Activated CD8-positive, alpha-beta memory T cell treated with anti-CD3 and anti-CD28 coated beads for 1 hour (primary cell): ENCODE measurements around the gene SMARCAL1.

Source experiments
- DNase-seq, 2 donors: peaks; one replicate each; pipeline ENCODE4 v3.0.0-alpha.2; 2020; ENCODE audit warnings: low read depth in 1 of 2; ENCODE audit errors: extremely low read depth in 1 of 2

Gene SMARCAL1

DNA sequence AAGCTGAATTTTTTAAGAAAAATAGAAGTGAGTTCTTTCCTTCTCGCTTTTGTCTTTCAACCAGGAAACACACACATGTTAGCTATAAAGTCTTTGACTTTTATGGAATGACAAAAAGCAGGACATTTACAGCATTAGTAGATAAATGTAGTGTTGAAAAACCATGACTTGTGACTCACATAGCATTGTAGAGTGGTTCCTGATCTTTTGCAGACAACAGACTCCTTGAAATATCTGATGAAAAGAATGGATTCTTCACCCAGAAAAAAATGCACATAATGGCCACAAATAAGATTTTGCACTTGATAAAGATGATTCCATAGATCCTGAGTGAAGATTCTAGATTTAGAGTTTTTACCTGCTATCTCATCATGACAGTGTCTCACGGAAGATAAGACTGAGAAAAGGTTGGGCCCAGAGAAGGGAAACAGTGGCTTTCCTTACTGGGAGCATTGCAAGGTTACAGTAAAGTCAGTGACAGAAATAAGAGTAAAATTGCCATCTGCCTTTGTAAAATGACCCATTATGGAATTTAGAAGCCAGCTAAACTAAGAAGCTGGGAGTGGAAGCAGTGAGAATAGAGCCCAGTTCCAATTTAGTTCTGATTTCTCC lies 14.0 kb downstream of the SMARCAL1 start:
- no peak for DNase-seq

DNA sequence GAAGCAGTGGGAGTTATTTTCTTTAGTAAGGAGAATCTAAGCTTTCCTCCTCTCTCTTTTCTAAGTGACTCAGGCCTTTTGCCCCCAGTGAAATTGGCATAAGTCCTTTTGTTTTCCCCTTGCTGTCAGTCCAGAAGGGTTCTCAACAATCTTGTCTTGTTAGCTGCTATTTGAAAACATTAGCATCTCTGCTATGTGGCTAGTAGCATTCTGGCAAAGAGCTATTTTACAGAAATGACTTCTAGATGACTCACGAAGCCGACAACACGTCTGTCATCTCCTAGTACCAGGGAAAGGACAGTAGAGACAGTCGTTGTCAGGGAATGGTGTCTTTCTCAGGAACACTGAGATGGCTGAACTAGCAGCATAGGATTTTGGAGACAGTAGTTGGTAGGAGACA lies 14.7 kb downstream of the SMARCAL1 start:
- no peak for DNase-seq

DNA sequence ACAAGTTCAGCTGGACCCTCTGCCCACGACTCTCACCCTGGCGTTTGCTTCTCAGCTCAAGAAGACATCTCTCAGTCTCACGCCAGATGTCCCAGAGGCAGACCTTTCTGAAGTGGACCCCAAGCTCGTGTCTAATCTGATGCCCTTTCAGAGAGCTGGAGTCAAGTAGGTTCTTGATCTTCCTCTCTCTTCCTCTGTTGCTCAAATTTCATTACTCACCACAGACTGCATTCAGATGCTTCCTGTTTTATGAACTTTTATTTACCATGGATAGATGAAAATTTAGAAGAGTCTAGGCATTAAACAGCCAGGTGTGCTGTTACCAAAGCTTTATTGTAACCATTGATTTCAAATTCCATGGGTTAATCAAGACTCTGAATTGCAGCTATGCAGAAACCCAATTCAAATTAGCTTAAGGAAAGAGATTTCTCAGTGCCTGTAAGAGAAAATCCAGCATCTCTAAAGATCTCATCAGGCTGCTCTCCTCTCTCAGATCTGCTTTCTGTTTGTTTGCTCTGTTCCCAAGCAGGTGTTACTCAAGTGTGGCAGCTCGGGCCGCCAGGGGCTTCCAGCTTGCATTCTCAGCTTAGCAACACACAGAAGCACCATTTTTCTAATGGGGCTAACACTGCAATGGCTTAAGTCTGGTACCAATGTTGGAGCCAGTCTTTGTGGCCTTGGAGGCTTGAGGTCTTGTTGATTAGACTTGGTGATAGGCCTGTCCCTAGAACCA lies 16.5 kb downstream of the SMARCAL1 start:
- DNase-seq: no peak

DNA sequence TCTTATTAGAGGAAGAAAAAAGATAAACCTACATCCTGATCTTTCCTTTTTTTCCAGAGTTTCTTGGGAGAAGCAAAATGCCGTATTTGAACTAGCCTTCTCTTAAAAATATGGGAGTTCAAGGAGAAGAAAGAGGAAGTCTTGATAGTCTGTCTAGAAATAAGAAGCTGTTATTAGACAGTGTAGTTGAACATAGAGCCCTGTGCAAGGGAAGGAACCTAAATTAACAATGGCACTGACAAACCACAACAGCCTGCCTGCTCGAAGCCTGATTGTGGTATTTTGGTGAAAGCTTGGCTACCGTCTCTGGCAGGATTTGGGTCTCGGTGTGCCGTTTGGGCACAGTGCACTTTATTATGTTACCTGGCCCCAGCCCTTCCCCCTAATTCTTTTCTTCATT lies 17.1 kb downstream of the SMARCAL1 start:
- DNase-seq: no peak

DNA sequence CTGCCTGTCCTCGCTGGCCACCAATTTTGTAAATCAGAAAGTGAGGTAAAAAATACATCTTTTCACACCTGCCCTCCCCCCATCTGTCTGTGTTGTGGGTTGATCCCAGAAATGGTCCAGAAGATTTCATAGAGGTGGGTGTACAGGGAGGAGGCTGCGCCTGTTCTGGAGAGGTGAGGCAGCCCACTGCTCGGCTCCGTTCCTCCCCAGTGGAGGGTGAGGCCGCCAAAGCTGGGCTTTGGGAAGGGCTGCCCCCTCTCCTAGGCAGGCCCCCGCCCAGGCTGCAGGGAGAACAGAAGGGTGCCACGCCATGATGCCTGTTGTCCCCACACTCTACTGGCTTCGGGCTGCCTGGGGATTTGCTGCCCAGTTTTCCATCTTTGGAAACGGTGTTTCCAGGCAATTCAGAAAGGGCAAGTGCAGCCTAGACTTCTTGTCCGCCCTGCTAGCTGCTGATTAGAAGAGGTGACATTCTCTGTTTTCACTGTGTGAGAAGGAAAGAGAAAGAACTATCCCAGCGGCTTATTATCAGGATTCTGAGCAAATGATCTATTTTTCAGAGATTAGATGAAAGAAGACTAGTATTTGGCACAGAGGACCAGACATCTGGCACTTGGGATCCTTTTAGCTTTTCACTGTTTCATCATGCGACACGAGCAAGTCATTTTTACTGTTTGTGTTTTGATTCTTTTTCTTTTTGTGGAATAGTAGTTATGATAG lies 18.7 kb downstream of the SMARCAL1 start:
- no peak for DNase-seq

DNA sequence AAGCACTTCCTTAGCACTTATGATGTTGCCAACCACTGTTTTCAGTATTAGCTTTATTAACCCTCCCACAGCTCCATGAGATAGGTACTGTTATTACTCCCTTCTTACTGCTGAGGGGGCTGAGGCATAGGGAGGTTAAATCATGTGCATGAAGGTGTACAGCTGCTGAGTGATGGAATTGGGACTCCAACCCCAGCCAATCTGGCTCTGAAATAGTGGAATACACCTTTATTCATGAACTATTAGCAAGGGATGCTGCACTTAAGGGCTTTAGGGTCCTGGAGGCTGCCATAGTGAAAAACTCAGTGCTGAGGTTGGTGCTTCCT lies 19.2 kb downstream of the SMARCAL1 start:
- no peak for DNase-seq

DNA sequence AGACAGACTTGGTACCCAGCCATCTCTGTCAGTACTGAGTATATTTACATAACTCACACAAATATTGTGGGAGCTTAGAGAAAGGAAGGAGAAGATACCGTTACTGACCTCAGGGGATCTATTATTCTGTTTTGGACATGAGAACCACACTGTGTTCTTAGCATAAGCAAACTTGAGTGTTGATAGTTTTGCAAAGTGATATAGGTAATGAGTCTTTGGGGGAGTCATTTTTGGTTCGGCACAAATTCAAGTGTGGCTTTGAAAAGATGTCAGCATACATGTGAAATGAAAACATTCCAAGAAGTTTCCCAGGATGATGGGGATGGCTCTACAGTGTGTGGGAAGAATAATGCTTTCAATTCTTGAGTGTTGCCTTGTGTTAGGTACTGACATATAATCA lies 24.1 kb downstream of the SMARCAL1 start:
- no peak for DNase-seq

DNA sequence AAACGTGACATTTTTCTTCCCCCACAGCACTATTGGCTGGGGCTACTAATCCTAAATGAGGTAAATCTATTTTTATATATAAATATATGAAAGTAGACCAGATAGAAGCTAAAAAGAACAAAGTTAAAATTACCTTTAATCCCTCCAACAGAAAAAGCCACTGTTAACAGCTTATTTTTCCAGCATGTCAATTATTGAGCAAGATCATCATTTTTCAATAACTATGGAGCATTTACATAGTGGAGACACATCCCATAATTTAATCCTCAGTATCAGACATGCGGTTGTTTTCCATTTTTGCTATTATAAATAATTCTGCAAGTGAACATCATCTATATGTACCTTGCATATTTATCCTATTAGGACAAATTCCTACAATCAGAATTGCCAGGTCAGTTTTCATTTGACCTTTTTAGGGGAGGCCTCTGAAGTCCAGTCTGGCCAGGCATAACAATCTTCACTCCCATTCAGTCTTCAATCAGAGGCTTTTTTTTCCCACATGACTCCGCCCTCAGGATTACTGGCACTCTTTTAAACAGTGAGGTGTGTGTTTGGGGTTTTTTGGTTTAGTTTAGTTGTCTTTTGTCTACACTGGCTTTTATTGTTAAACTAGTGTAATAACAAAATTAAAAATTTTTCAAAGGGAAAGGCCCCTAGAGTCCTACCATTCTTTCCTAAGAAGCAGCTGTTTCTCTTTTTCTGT lies 29.2 kb downstream of the SMARCAL1 start:
- DNase-seq: no peak

DNA sequence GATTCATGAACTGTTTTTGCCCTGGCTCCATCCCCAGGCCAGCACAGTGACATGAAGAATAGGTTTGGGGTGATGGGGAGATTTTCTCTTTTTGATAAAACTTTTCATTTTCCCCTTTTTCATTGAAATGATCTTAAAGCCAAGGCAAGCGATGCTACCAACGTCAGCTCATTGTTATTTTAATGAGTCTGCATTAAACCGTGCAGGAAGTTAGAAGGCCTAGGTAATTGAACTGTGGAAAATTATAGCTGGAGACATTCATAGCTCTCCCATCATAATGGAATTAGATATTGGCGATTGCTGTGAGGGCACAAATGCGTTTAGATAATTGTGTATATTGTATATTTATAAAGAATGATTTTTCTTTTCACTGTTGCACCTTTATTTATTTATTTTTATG lies 33.2 kb downstream of the SMARCAL1 start:
- no peak for DNase-seq

DNA sequence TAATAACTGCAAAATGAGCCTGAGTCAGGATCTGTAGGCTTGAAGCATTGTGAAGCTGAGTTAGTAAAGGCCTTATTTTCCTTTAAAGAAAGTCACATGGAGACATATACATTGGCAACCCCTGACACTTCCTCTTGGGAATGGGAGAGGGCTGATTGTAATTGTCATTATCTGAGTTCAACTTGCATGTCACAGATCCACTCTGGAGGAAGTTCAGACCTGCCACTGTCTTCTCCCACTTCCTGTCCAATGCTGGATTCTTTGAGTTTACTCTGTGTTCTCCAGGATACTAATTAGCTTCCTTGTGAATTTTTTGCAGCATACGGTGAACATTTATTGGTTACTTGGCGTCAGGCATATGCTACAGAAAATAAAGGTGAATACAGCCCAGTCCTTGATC lies 34.1 kb downstream of the SMARCAL1 start:
- DNase-seq: no peak

DNA sequence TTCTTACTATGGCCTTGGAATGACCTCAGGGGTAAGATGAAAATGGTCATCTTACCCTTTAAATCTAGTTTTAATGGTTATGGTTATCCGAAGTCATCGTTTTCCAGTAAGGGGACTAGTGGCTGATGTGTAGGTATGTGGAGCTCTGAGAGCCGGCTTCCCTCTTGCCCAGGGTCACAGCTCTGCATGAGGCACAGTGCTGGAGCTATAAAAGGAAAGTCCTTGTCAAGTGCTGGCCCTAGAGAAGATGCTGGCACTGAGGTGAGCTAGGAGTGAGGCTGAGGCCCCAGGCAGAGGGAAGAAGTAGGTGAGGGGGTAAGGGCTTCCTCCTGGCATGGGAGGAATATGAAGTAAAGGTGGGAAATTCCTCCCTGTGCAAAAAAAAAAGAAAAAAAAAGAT lies 35.0 kb downstream of the SMARCAL1 start:
- DNase-seq: no peak

DNA sequence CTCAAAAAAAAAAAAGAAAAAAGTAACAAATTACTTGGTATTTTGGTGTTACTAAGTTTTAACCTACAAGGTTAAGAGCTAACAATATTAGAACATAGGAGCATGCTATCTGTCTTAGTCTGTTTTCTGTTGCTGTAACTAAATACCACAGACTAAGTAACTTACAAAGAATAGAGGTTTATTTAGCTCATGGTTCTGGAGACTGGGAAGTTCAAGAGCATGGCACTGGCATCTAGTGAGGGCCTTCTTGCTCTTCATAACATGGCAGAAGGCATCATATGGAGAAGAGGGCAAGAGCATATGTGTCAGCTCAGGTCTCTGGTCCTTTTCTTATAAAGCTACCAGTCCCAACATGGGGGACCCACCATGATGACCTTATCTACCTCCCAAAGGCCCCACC lies 36.5 kb downstream of the SMARCAL1 start:
- no peak for DNase-seq

DNA sequence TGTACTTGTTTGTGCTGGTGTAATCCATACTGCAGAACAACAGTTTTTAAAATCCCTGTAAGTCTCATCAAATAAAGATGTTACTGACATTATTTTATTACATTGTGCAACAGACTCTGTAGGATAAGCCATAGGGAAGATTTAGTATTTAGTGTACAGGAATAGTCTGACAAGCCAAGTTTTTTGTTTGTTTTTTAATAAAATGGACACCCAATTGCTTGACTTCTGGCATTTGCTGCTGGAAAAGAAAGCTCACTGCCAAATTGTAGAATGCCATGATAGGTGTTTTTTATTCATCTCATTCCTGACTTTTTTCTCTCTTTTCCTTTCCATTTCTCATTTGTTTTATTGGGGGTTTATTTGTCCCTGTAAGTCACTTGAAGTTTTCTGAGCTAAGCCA lies 38.1 kb downstream of the SMARCAL1 start:
- DNase-seq: no peak

DNA sequence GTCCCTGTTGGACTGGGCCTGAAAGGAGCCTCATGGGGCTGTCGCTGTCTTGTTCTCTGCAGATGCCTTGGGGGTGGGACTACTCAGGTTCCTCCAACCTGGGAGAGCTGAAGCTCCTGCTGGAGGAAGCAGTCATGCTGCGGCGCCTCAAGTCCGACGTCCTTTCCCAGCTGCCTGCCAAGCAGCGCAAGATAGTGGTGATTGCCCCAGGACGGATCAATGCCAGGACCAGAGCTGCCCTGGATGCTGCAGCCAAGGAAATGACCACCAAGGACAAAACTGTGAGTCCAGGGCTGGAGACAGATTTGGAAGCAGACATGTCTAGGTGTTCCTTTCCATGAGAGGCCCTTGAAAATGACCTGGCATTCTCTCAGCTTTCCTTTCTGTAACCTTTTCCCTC lies 38.5 kb downstream of the SMARCAL1 start:
- DNase-seq: no peak

DNA sequence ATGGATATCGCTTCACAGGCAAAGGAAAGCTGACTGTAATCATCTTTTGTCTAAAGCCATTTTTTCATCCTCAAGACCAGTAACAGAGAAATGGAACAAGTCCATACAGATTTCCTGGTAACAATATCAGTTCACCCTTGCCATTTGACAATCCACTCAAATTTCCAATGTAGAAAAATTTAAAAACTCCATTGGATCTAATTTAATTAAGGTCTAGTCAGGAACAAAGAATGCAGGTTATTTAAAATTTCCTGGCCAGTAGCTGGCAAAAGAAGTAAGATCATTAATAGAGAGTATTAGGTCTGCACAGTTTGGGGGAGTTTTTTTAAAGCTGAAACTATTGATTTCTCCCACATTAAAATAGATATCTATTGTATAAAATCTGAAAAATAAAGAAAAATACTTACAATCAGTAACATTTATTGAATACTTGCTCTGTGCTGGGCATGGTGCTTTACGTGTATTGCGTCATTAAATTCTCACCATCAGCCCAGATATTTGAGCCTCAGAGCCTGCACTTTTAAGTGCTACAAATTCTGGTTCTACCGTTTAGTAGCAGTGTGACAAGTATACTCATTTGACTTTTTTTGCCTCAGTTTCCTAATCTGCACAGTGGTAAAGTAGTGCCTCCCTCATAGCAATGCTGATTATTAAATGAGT lies 41.8 kb downstream of the SMARCAL1 start:
- DNase-seq: no peak

DNA sequence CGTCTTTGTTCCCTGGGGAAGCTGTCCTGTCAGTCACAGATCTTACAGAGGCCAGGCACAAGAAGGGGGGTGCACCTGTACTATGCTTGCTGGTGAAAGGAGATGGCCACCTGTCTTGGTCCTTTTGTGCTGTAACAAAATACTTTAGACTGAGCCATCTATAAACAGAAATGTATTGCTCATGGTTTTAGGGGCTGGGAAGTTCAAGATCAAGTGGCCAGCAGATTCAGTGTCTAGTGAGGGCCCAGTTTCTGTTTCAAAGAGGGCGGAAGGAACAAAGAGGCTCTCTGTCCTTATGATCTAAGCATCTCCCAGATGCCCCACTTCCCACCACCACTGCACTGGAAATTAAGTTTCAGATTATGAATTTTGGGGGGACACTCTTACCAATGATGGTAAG lies 50.9 kb downstream of the SMARCAL1 start:
- no peak for DNase-seq

DNA sequence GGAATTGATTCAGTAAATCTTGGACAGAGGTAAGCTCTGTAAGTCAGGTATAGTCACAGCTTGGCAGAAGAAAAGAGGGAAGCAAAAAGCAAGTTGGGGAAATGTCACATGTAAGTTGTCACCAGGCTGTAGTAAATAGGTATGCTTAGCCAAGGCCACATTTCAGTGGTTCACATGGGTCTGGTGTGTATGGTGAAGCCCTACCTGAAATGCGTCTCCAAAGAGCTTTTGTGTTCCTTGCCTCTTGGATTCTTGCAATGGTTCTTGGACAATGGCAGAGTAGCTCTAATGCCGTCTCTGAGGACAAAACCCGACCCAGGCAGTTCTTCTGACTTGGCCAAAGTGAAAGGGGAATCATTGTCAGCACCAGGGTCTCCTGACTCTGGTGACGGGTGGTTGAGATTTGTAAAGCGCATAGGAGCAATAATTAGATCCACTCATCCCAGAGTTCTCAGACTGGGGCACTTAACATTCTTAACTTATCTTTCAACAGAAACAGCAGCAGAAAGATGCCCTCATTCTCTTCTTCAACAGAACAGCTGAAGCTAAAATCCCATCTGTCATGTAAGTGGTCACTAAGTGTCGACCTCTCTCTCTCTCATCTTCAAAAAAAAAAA lies 51.9 kb downstream of the SMARCAL1 start:
- DNase-seq: no peak

DNA sequence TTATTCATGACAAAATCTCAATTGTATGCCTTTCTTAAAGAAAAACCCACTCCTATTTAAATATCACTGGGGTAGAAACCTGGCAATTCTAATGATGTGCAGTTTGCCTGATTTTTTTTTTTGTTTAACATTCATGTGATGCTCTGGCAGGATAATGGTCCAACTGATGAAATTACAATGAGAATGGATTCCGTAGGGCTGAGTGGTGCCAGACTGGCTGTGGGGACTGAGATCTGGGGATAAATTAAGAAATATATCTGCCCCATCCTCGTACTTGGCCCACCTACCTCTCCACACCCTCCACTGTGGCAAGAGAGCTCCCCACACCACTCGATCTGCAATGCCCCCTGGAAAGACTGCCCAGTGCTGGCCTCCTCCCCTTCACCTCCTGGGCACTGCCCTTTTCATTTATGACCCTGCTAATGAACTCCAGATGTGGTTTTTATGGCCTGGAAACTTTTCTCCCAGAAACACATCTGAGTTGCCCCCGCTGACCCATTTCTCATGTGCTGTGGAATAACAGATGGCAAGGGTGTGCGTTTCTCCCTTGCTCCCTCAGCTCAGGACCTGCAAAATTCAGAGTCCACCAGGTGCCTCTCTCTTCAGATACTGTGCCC lies 53.4 kb downstream of the SMARCAL1 start:
- no peak for DNase-seq

DNA sequence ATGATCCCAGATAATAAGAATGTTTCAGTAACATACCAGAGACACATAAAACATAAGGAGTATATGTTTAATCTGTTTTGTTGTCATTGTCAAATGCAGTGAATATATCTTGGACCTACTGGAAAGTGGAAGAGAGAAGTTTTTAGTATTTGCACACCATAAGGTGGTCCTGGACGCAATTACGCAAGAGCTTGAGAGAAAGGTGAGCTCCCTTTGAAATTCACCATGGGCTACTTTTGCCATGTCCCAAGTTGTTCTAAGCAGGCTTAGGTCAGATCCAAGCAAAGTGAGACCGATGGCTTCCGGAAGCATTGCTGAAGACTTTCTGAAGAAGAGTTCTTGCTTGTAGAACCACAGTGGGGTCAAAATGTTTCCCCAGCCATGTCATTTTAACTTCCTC lies 55.6 kb downstream of the SMARCAL1 start:
- DNase-seq: no peak

DNA sequence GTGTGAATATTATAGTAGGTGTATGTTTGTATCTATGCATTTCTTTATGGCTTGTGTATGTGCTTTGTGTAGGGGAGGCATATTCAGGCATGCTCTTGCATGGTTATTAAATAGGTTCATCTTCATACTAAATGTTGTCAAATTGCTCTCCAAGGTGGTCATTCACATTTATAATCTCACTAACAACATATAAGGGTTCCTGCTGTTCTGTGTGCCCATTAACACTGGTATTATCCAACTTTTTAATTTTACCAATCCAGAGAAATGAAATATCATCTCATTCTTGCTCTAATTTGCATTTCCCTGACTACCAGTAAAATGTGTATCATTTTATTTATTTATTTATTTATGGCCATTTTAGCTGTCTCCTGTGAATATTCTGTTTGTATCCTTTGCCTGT lies 57.4 kb downstream of the SMARCAL1 start:
- no peak for DNase-seq
